Memory B cell (primary cell): ENCODE measurements around the gene ARV1.
"Not testable (repeated sequence)": the region's sequence is repeated elsewhere in the genome, so short reads cannot be mapped to it uniquely, and the experiment has no call there.

Source experiments
- ATAC-seq: fragments of 150-1000 bp; cut with Tn5 transposase; 2 replicates; pipeline ENCODE4 v1.10.0; 2021; ENCODE audit warnings: low read depth, mild to moderate bottlenecking, moderate library complexity
- DNase-seq, 2 donors: peaks; one replicate each; pipeline ENCODE4 v3.0.0; 2022; ENCODE audit warnings: low spot score in 2 of 2
- H3K27ac Mint-ChIP-seq: one replicate; pipeline ENCODE4 v1.8.0; 2022; ENCODE audit warnings: mild to moderate bottlenecking, moderate library complexity, mixed read lengths
- H3K27me3 Mint-ChIP-seq: one replicate; pipeline ENCODE4 v1.8.0; 2022; ENCODE audit warnings: mixed read lengths
- H3K36me3 Mint-ChIP-seq: one replicate; pipeline ENCODE4 v1.8.0; 2022; ENCODE audit warnings: mild to moderate bottlenecking, mixed read lengths
- H3K4me1 Mint-ChIP-seq: one replicate; pipeline ENCODE4 v1.8.0; 2022; ENCODE audit warnings: mixed read lengths
- H3K4me3 Mint-ChIP-seq: one replicate; pipeline ENCODE4 v1.8.0; 2022; ENCODE audit warnings: mild to moderate bottlenecking, moderate library complexity, mixed read lengths
- H3K9me3 Mint-ChIP-seq: one replicate; pipeline ENCODE4 v1.8.0; 2022; ENCODE audit warnings: mixed read lengths

ARV1 gene

DNA sequence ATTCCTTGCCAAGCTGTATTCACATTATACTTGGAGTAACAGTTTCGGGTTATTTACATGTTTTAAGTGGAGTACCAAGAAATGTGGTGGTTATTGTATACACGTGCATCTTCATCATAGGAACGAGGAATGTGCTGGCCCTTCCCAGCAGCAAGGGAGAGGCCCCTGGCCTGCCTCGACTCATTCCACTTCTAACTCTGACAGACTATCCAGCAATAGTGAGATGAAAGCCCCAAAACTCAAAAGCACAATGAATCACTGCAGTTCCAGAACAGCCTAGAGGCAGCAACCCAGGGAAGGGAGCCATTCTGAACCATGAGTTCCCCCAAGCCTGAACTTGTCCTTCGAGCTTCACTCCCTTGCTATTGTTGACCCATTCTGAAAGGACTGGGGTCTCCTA is 38.1 kb downstream of the ARV1 start:
- H3K9me3 Mint-ChIP-seq, result no peaks in the 10 kb centered on the region
- H3K27ac Mint-ChIP-seq, result no peak overlapping the region
- peaks cover 8% of the 10 kb centered on the region for H3K36me3 Mint-ChIP-seq
- no peak overlapping the region for H3K4me3 Mint-ChIP-seq
- H3K4me1 Mint-ChIP-seq, result no peaks in the 10 kb centered on the region
- no peak for DNase-seq
- no peaks in the 10 kb centered on the region for H3K27me3 Mint-ChIP-seq
- no peak for ATAC-seq

DNA sequence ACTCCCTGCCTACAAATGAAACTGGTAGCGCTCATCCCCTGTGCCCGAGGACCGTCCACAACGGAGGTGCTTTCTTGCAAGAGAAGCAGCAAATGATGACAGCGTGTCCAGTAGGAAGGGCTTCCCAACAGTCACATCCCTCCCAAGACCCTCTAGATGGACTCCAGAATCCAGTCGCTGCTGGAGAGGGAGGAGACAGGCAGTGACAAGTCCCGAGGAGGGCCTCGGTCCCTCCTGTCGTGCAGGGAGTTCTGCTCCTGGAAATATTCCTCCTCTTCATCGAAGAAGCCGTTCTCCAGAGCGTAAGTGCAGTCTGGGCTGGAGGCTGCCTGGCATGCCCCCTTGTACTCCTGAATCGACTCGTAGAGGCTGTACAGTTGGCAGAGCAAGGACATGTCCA is 40.8 kb downstream of the ARV1 start:
- DNase-seq (no peak), ATAC-seq (no peak)
- Mint-ChIP-seq H3K27me3 (no peaks in the 10 kb centered on the region), H3K4me3 (no peak overlapping the region), H3K4me1 (no peaks in the 10 kb centered on the region), H3K9me3 (no peaks in the 10 kb centered on the region), H3K27ac (no peak overlapping the region), H3K36me3 (peaks cover 8% of the 10 kb centered on the region)

DNA sequence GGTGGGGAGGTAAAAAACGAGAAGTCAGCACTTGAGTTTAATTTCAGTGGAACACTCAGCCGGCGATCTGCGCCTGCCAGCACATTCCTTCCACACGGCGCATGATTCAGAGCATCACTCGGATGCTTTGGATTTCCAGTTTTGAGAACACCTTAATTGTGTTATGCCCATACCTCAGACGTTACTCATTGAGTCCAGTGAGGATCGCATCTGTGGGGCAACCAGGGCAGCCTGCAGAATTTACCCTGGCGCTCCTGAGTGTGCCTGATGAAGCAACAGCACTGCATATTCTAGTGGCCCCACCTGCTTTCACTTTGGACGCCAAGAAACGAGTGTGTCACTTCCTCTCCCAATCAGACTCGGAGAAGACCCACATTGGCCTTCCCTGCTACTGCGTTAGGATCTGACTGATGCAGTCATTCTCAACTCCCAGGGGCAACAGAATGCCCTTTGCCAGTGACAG is 41.3 kb downstream of the ARV1 start:
- Mint-ChIP-seq H3K36me3 (peaks cover 8% of the 10 kb centered on the region), H3K4me3 (peak overlapping the region; percentile 58), H3K27me3 (no peaks in the 10 kb centered on the region), H3K9me3 (no peaks in the 10 kb centered on the region), H3K4me1 (no peaks in the 10 kb centered on the region), H3K27ac (no peak overlapping the region)
- peak; percentile 27 for ATAC-seq
- no peak for DNase-seq

- DNase-seq (no peak), ATAC-seq (no peak)
- Mint-ChIP-seq H3K9me3 (no peaks in the 10 kb centered on the region), H3K4me1 (no peaks in the 10 kb centered on the region), H3K27ac (no peak overlapping the region), H3K36me3 (peaks cover 8% of the 10 kb centered on the region), H3K4me3 (no peak overlapping the region), H3K27me3 (no peaks in the 10 kb centered on the region)
Observed at GRCh38 chr1:231020816-231021215, 41.9 kb downstream of the ARV1 start.

DNA sequence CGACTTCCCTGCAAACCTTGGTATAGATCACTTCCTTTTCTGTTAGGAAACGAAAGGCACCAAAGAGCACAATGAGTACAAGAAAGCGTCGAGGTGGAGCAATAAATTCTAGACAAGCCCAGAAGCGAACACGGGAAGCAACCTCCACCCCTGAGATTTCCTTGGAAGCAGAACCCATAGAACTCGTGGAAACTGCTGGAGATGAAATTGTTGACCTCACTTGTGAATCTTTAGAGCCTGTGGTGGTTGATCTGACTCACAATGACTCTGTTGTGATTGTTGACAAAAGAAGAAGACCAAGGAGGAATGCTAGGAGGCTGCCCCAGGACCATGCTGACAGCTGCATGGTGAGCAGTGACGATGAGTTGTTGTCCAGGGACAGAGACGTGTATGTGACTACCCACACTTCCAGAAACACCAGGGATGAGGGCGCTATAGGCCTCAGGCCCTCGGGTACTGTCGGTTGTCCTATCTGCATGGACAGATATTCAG is 42.7 kb downstream of the ARV1 start:
- Mint-ChIP-seq H3K4me1 (no peaks in the 10 kb centered on the region), H3K9me3 (no peaks in the 10 kb centered on the region), H3K36me3 (peaks cover 8% of the 10 kb centered on the region), H3K27me3 (no peaks in the 10 kb centered on the region), H3K4me3 (no peak overlapping the region), H3K27ac (no peak overlapping the region)
- ATAC-seq, result no peak
- DNase-seq, result no peak

GRCh38 chr1:231022543-231022942 is 43.6 kb downstream of the ARV1 start:
- not testable (repeated sequence) for DNase-seq, H3K27ac Mint-ChIP-seq, H3K9me3 Mint-ChIP-seq, H3K4me1 Mint-ChIP-seq, H3K36me3 Mint-ChIP-seq, H3K4me3 Mint-ChIP-seq, ATAC-seq, H3K27me3 Mint-ChIP-seq

DNA sequence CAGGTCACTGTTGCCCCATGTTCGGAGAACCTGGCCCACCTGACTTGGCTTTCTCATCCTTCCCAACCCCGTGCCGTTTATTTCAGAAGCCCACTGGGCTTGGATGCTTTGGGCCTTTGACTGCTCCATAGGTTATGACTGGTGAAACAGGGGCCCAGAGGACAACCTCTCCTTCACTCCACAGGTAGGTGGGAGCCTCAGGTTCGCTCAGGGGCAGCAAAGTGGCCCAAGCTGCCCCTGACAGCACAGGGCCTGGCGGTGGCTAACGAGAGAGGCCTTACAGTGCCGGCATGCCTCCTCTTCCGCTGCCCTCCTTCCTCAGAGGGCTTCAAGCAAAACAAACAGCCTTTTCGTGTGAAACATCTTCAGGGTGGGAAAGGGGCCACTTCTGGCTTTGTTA is 44.3 kb downstream of the ARV1 start:
- Mint-ChIP-seq H3K27ac (no peak overlapping the region), H3K27me3 (no peaks in the 10 kb centered on the region), H3K36me3 (peaks cover 8% of the 10 kb centered on the region), H3K4me3 (no peak overlapping the region), H3K4me1 (no peaks in the 10 kb centered on the region), H3K9me3 (no peaks in the 10 kb centered on the region)
- ATAC-seq (no peak), DNase-seq (no peak)

- Mint-ChIP-seq H3K4me3 (no peak overlapping the region), H3K4me1 (peaks cover 4% of the 10 kb centered on the region), H3K27ac (no peak overlapping the region)
Observed at GRCh38 chr1:231026576-231026975, 47.7 kb downstream of the ARV1 start.

DNA sequence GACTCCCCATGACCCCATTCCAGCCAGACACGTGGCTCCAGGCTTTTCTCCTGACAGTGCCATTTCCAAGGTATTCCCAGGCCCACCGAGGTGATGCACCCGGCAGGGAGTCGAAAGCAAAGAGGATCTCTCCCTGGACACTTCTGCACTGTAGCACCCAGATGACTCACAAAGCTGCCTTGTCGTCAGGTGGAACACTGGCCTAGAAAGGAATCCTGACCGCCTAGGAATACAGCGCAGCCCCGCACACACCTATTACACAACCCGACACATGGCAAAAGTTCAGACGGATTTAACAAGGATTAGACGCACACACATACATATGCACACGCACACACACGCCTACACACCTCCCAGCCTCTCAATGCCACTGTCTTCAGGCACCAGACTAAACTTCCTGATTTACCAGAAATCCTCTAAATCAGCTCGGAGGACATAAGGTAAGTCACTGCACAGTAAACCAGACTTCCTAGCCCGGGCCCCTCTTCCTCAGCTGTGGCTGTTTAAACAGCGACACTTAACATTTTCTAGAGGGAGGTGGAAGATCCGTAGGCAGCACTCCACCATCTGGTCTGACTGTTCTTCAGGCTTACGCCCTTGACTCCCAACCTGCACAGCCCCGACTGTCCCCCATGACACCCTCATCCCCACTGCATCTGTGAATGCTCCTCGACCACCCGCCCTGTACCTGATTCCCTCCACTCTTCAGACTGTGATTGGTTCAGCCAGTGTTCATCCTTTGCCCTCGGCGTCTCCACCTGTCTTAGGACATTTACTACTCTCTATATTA is 48.4 kb downstream of the ARV1 start:
- no peak for DNase-seq
- H3K27ac Mint-ChIP-seq, result no peak overlapping the region
- peaks cover 4% of the 10 kb centered on the region for H3K4me1 Mint-ChIP-seq
- no peaks in the 10 kb centered on the region for H3K36me3 Mint-ChIP-seq
- H3K27me3 Mint-ChIP-seq, result no peaks in the 10 kb centered on the region
- H3K9me3 Mint-ChIP-seq, result no peaks in the 10 kb centered on the region
- ATAC-seq, result no peak
- no peak overlapping the region for H3K4me3 Mint-ChIP-seq

More at GRCh38 chr1:231026576-231026975, 47.7 kb downstream of the ARV1 start:
- ATAC-seq (no peak), DNase-seq (no peak)
- no peaks in the 10 kb centered on the region for H3K9me3 Mint-ChIP-seq
- no peaks in the 10 kb centered on the region for H3K27me3 Mint-ChIP-seq
- H3K36me3 Mint-ChIP-seq, result no peaks in the 10 kb centered on the region

GRCh38 chr1:231027971-231028370 is 49.1 kb downstream of the ARV1 start:
- no peak for DNase-seq
- Mint-ChIP-seq H3K27ac (no peak overlapping the region), H3K27me3 (no peaks in the 10 kb centered on the region), H3K4me1 (peaks cover 4% of the 10 kb centered on the region), H3K9me3 (no peaks in the 10 kb centered on the region), H3K4me3 (no peak overlapping the region), H3K36me3 (no peaks in the 10 kb centered on the region)
- ATAC-seq, result no peak

DNA sequence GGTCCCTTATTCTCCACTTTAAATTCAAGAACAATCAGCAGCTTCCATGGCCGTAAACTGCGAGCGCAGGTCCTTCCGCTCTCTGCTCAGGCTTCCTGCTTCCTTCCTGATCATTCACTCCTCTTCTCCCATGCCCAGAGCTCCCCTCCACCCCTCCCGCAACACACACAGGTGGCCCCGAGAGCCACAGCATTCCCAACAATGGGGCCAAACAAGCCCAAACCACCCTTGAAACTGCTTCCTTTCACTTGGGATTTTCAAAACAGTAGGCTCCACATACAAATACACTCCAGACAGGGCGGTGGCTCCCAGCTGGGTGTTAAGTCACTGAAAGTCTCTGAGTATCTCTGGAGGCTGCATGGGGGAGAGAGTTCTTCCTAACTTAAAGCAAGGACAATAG is 49.8 kb downstream of the ARV1 start:
- no peaks in the 10 kb centered on the region for H3K27me3 Mint-ChIP-seq
- H3K36me3 Mint-ChIP-seq, result no peaks in the 10 kb centered on the region
- ATAC-seq, result no peak
- H3K4me3 Mint-ChIP-seq, result no peak overlapping the region
- no peak overlapping the region for H3K27ac Mint-ChIP-seq
- no peak for DNase-seq
- H3K4me1 Mint-ChIP-seq, result peaks cover 4% of the 10 kb centered on the region
- no peaks in the 10 kb centered on the region for H3K9me3 Mint-ChIP-seq

- not testable (repeated sequence) for H3K9me3 Mint-ChIP-seq, DNase-seq, H3K4me1 Mint-ChIP-seq, H3K4me3 Mint-ChIP-seq, H3K36me3 Mint-ChIP-seq, H3K27me3 Mint-ChIP-seq, H3K27ac Mint-ChIP-seq, ATAC-seq
Observed at GRCh38 chr1:231029247-231029646, 50.4 kb downstream of the ARV1 start.

DNA sequence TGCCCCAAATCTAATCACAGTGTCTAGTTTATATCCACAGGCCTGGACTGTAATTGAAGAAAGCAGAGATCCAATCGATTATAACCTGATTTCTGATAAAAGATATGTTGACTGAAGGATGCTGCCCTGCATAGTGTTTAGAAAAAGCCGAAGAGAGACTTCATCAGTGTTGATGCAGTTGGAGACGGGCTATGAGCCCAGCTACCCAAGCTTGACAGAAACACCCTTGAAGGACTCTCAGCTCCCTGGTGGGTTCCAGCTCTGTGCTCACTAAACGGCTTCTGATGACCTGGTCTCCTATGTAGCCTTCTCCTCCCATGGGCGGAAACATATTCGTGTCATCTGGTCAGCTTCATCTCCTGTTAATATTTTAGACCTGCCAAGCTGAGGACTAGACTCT is 50.9 kb downstream of the ARV1 start:
- Mint-ChIP-seq H3K4me3 (no peak overlapping the region), H3K27me3 (no peaks in the 10 kb centered on the region), H3K36me3 (no peaks in the 10 kb centered on the region), H3K27ac (no peak overlapping the region), H3K9me3 (no peaks in the 10 kb centered on the region), H3K4me1 (peaks cover 4% of the 10 kb centered on the region)
- DNase-seq (no peak), ATAC-seq (no peak)

- H3K36me3 Mint-ChIP-seq, result peaks cover 4% of the 10 kb centered on the region
- H3K4me1 Mint-ChIP-seq, result peaks cover 14% of the 10 kb centered on the region
- DNase-seq, result no peak
- H3K9me3 Mint-ChIP-seq, result no peaks in the 10 kb centered on the region
- ATAC-seq, result no peak
- H3K27ac Mint-ChIP-seq, result no peak overlapping the region
- no peak overlapping the region for H3K4me3 Mint-ChIP-seq
- H3K27me3 Mint-ChIP-seq, result peaks cover 2% of the 10 kb centered on the region
Observed at GRCh38 chr1:231032963-231033362, 54.1 kb downstream of the ARV1 start.

GRCh38 chr1:231035799-231036198 is 56.9 kb downstream of the ARV1 start:
- DNase-seq (no peak), ATAC-seq (no peak)
- Mint-ChIP-seq H3K9me3 (no peaks in the 10 kb centered on the region), H3K27me3 (peaks cover 2% of the 10 kb centered on the region), H3K36me3 (peaks cover 4% of the 10 kb centered on the region), H3K4me3 (no peak overlapping the region), H3K27ac (no peak overlapping the region), H3K4me1 (peaks cover 10% of the 10 kb centered on the region)
